Right renal pelvis (tissue), 4 donors: Measurements from ENCODE around the gene OCA2. TPM values are rescaled to one million over a fixed set of nuclear protein-coding genes. Genes with fewer than 3 reads are reported as not detected.
A peak's percentile ranks its signal among the peaks of the same experiment; 100 is the strongest.

Experiments used
- DNase-seq, 4 donors: peaks; one replicate each; pipeline ENCODE4 v3.0.0-alpha.2; 2013; ENCODE audit warnings: low read depth in 4 of 4, low spot score in 3 of 4, missing footprints in 1 of 4
- polyA plus RNA-seq, 4 donors: library from polyadenylated mRNA; unstranded; fragments of 120-200 nt; gene quantifications; one replicate each; pipeline ENCODE4 v1.2.1, GENCODE V29; 2013; ENCODE audit not compliant: insufficient read length in 4 of 4

OCA2 gene
- polyA plus RNA-seq, 4 donors, result 8.7 to 11.2 (median 9.4) TPM

GRCh38 chr15:28005004-28005527, 94.0 kb downstream of the OCA2 start:
- no peak for DNase-seq

- no peak for DNase-seq
These were observed 94.7 kb downstream of the OCA2 start for GRCh38 chr15:28004143-28005003.

DNA sequence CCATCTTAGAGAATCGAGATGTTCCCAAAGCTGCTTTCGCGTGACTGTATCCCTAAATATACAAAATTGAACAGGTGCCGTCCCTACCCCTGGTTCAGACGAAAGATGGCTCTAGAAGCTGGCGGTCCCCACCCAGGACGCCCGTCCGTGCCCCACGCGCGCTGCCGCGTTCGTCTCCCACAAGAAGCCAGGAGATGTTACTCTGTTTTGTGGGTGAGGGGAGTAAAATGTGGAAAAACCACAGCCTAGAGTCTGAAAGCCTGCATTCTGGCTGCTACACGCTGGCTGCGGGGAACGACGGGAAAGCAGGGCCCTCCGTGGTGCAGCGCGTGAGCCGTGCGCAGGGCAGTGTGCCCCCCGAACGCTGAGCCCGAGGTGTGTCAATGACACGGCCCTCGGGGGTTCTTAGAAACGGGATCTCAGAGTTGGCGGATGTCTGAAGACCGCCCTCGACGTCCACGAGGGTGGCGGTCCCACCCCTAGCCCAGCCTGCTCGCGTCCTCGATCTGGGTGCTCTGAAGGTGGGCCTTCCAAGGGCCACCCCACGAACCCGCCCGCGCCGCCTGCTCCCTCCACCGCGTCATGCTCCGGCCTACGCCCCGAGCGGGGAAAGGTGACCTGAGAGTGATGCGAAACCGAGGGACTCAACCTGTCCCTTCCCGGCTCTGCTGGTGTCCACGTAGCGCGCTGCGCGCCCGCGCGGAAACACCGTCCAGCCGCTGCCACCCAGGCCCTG, 95.6 kb downstream of the OCA2 start:
- DNase-seq, result no peak

DNA sequence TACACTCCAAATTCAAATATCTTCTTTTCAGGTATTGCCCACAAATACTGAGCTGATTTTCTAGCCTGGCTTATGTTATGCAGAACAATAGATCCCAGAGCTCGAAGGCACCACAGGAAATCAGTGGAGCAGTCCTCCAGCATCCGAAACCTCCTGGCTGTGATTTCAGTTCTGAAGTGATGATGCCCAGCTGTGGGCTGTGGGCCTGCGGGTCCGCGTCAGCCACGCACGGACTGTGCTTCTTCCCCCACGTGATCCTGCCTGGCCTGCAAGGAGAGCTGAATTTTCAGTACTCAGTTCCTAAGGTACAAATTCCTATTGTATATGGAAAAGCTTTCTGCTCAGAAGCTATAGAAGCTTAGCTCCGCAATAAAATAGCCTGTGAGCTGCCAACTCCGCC, 96.2 kb downstream of the OCA2 start:
- DNase-seq, result no peak

DNA sequence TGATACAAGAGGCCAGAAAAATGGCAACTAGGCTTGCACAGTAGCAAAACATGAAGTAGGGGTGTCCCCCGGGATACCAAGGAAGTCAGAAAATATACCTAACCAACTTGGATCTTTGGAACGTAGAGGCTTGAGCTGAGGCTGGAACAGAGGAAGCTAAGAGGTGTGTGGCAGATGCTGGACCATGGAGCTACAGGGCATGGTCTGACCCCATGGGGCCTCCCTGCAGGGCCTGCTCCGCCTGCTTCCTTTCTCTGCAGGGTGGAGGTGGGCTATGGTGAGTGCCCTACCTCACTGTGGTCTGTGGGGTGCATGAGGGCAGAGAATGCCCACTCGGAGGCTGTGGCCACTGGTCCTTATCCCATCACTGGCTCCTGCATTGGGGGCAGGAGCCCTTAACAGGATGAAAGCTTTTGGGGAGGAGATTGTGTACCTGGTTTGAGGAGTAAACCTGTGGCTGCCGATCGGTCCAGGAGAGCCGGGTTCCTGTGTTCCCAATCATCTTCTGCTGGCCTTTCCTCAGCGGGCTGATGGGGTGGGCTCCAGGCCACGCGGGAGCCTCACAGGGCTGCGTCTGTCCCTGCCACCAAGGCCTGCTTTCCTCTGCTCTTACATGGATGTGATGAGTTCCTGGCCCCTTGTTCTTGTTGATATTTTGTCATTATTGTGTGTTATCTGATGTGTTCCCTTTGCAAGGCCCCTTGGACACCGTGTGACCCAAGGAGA, 96.8 kb downstream of the OCA2 start:
- DNase-seq, result no peak

- DNase-seq, result no peak
These were observed 97.5 kb downstream of the OCA2 start for GRCh38 chr15:28001641-28002040.

- no peak for DNase-seq
These were observed 104.9 kb downstream of the OCA2 start for GRCh38 chr15:27993996-27994780.

GRCh38 chr15:27993544-27993943, 105.6 kb downstream of the OCA2 start:
- DNase-seq, result no peak

GRCh38 chr15:27990521-27991515, 108.3 kb downstream of the OCA2 start:
- peak in 1 of 4 donors; percentile 5 for DNase-seq

DNA sequence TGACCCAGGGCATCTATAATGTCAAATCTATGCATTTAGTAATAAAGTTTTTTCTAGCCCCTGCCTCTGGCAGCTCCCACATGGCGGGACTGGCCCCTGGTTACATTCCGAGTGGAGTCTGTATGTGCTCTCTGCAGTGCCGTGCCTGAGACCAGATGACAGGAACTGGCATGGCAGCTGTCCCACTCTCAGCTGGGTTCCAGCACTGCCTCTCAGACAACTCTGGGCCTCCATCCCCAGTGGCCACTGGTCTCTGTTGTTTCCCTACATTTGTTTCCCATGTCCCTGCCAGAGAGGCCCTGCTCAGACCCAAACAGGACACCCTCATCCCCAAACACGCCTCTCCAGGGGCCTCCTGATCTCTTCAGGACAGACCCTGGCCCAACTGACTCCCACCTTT, 109.3 kb downstream of the OCA2 start:
- no peak for DNase-seq

GRCh38 chr15:27989427-27989826, 109.7 kb downstream of the OCA2 start:
- no peak for DNase-seq

- DNase-seq, result no peak
These were observed 114.0 kb downstream of the OCA2 start for GRCh38 chr15:27985099-27985498.

DNA sequence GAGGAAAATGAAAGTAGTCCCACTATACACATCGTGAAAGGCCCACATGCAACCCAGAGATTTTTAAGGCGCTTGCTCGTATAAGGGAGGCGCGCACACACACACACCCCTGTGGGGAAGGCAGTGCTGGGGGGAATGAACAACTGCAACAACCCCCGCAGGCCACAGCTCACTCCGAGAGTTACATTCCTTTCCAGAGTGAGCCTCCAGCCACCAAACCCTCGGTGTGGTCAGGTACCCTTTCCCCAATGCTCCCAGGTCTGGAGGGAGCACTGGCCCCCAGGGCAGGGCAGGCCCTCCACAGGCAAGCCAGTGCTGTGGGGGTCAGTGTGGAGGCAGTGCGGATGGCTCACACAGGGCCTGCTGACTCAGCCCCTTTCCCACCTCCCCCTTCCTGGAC, 115.6 kb downstream of the OCA2 start:
- DNase-seq, result no peak

GRCh38 chr15:27977696-27978095, 121.4 kb downstream of the OCA2 start:
- no peak for DNase-seq

- no peak for DNase-seq
These were observed 125.2 kb downstream of the OCA2 start for GRCh38 chr15:27973886-27974285.

DNA sequence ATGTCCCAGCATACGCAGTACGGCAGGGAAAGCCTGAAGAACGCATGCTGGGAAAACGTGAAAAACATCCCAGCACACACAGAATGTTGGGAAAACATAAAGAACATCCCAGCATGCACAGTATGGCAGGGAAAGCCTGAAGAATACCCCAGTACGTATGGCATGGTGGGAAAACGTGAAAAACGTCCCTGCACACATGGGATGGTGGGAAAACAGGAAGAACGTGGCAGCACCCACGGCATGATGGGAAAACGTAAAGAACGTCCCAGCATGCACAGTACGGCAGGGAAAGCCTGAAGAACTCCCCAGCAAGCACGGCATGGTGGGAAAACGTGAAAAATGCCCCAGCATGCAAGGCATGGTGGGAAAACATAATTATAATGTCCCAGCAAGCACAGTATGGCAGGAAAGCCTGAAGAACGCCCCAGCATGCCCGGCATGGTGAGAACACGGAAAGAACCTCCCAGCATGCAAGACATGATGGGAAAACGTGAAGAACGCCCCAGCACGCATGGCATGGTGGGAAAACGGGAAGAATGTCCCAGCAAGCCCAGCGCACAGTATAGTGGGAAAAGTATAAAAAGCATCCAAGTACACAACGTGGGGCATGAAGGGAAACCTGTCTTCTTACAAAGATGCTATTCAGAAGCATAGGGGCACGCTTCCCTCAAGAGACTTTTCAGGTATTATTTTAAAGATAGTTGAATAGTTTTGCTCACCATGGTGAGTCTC, 128.3 kb downstream of the OCA2 start:
- DNase-seq, result no peak

- no peak for DNase-seq
These were observed 131.6 kb downstream of the OCA2 start for GRCh38 chr15:27967541-27967940.

- DNase-seq, result no peak
These were observed 133.6 kb downstream of the OCA2 start for GRCh38 chr15:27965546-27965945.
